ENCODE results near the gene CHN2.

The CHN2 gene

GRCh38 chr7:29434380-29434768, 239.8 kb downstream of the CHN2 start:
- DNase-seq (ENCODE audit: low read depth), result no peak

- no peak for DNase-seq (ENCODE audit: low read depth)
Measured at GRCh38 chr7:29435167-29435566, 240.6 kb downstream of the CHN2 start.

- DNase-seq (ENCODE audit: low read depth), result no peak
Measured at GRCh38 chr7:29435902-29436301, 241.3 kb downstream of the CHN2 start.

- no peak for DNase-seq (ENCODE audit: low read depth)
Measured at GRCh38 chr7:29442146-29442545, 247.6 kb downstream of the CHN2 start.

- no peak for DNase-seq (ENCODE audit: low read depth)
Measured at GRCh38 chr7:29443552-29443951, 249.0 kb downstream of the CHN2 start.

GRCh38 chr7:29444267-29444666, 249.7 kb downstream of the CHN2 start:
- no peak for DNase-seq (ENCODE audit: low read depth)

GRCh38 chr7:29445736-29446135, 251.2 kb downstream of the CHN2 start:
- no peak for DNase-seq (ENCODE audit: low read depth)

GRCh38 chr7:29447828-29448227, 253.3 kb downstream of the CHN2 start:
- no peak for DNase-seq (ENCODE audit: low read depth)

GRCh38 chr7:29449569-29450260, 255.1 kb downstream of the CHN2 start:
- DNase-seq (ENCODE audit: low read depth), result no peak

GRCh38 chr7:29453021-29453420, 258.4 kb downstream of the CHN2 start:
- no peak for DNase-seq (ENCODE audit: low read depth)

- DNase-seq (ENCODE audit: low read depth), result no peak
Measured at GRCh38 chr7:29454464-29454863, 259.9 kb downstream of the CHN2 start.

- DNase-seq (ENCODE audit: low read depth), result no peak
Measured at GRCh38 chr7:29454899-29455451, 260.4 kb downstream of the CHN2 start.

GRCh38 chr7:29457141-29457561, 262.6 kb downstream of the CHN2 start:
- peak; percentile 6 for DNase-seq (ENCODE audit: low read depth)

- DNase-seq (ENCODE audit: low read depth), result peak; percentile 5
Measured at GRCh38 chr7:29457565-29458011, 263.0 kb downstream of the CHN2 start.

GRCh38 chr7:29458933-29459332, 264.4 kb downstream of the CHN2 start:
- no peak for DNase-seq (ENCODE audit: low read depth)

GRCh38 chr7:29459589-29459988, 265.0 kb downstream of the CHN2 start:
- no peak for DNase-seq (ENCODE audit: low read depth)

GRCh38 chr7:29461996-29462395, 267.4 kb downstream of the CHN2 start:
- DNase-seq (ENCODE audit: low read depth), result no peak

GRCh38 chr7:29463504-29464158, 269.1 kb downstream of the CHN2 start:
- DNase-seq (ENCODE audit: low read depth), result no peak

GRCh38 chr7:29464753-29465152, 270.2 kb downstream of the CHN2 start:
- DNase-seq (ENCODE audit: low read depth), result no peak

- no peak for DNase-seq (ENCODE audit: low read depth)
Measured at GRCh38 chr7:29467193-29467926, 272.8 kb downstream of the CHN2 start.

GRCh38 chr7:29468196-29468595, 273.6 kb downstream of the CHN2 start:
- DNase-seq (ENCODE audit: low read depth), result no peak

GRCh38 chr7:29469281-29469680, 274.7 kb downstream of the CHN2 start:
- no peak for DNase-seq (ENCODE audit: low read depth)

Measured in ELR (cell line).